ENCODE data around the gene CARD9.

GRCh38 chr9:136318111-136318775 is 55.2 kb downstream of the CARD9 start:
- TF ChIP-seq BHLHE40 (IDR thresholded peaks at IDR 0.05; ENCODE audit: borderline replicate concordance) (no peak), TARDBP (IDR thresholded peaks at IDR 0.05) (no peak), FOXM1 (IDR thresholded peaks at IDR 0.05; ENCODE audit: borderline replicate concordance) (no peak), HDGF (IDR thresholded peaks at IDR 0.05; ENCODE audit: borderline replicate concordance) (no peak), ZNF384 (IDR thresholded peaks at IDR 0.05) (no peak), LEF1 (IDR thresholded peaks at IDR 0.05; ENCODE audit: borderline replicate concordance) (no peak), FOXK2 (IDR thresholded peaks at IDR 0.05) (no peak)

Data from HEK293T (cell line).